Measurements from ENCODE around the gene GMPPB.
"Not testable (repeated sequence)": the region's sequence is repeated elsewhere in the genome, so short reads cannot be mapped to it uniquely, and the experiment has no call there.

GMPPB gene

DNA sequence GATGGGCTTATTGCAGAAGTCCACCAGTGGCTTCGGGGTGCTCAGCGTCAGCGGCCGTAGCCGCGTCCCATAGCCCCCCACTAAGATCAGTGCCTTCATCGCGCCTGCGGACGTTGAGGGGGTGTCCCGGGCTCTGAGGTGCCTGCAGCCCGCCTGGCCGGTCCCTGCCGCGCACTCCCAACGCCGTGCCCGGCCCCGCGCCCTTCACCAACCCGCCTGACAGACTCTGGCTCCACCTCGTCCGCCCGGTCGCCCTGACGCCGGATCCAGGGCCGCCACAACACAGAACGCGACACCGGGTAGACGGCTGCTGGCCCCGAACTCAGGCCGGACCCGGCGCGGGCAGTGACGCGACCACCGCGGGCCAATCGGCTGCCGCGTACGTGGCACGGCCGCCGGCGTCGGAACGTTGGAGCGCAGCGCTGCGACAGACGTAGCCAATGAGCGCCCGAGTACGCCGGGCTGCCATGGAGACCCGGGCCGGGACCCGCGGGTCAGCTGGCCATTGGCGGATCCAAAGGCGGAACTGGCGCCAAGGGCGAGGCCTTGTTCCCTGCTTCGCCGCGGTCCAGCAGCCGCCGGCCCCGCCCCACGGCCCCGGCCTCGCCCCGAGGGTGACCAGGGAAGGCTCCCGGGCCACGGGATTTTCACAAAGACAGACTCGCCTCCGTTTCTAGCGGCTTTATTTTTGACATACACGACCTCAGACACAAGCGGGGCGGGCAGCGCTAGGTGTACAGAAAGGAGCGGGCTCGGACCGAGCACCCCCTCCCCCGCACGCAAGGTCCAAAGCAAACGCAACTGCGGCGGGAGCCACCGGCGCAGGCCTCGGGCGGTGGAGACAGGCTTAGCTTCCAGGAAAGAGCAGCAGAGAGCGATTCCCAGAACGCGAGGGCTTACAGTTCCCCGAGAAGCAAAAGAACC lies at the start of gene GMPPB:
Gene GMPPB, minus strand, starts transcription at position 324 of the 924 bp plus-strand sequence. Its CDS starts 225 bp downstream, at position 99.
- DNase-seq, result peak; percentile 81

DNA sequence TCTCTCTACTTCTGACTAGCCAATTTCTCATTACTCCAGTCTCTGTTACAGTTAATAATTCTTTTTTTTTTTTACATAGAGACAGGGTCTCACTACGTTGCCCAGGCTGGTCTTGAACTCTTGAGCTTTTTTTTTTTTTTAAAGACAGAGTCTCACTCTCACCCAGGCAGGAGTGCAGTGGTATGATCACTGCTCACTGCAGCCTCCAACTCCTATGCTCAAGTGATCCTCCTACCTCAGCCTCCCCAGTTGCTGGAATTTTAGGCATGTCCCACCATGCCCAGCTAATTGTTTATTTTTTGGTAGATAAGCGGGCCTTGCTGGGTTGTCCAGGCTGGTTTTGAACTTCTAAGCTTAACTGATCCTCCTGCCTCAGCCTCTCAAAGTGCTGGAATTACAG lies 49.0 kb upstream of the GMPPB start:
- no peak for DNase-seq

DNA sequence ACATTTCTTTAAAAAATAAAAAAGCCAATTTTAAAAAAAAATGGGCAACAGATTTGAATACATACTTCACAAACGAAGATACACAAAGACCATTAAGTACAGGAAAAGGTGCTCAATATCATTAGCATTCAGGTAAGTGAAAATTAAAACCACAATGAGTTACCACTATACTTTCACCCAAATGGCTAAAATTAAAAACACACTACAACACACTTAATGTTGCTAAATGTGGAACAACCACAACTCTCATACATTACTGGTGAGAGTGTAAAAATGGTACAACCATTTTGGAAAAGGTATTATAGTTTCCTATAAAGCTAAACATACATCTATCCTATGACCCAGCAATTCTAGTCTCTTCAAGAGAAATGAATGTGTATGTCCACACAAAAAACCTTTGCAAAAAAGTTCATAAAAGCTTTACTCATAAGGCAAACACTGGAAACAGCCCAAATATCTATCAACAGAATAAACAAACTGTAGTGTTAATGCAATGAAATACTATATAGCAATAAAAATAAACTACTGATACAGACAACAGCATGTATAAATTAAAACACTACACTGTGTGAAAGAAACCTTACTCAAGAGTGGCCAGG lies 47.7 kb upstream of the GMPPB start:
- DNase-seq, result no peak

DNA sequence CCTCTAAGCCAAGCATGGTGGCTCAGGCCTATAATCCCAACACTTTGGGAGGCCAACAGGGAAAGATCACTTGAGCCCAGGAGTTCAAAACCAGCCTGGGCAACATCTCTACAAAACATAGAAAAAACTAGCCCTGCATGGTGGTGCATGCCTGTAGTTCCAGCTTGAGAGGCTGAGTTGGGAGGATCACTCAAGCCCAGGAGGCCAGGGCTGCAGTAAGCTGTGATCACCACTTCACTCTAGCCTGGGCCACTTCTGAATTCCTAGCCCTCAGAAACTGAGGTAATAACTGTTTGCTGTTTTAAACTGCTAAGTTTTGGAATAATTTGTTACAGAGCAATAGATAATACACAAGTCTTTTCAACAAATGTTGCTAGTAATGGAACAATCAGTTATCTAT lies 46.2 kb upstream of the GMPPB start:
- no peak for DNase-seq

DNA sequence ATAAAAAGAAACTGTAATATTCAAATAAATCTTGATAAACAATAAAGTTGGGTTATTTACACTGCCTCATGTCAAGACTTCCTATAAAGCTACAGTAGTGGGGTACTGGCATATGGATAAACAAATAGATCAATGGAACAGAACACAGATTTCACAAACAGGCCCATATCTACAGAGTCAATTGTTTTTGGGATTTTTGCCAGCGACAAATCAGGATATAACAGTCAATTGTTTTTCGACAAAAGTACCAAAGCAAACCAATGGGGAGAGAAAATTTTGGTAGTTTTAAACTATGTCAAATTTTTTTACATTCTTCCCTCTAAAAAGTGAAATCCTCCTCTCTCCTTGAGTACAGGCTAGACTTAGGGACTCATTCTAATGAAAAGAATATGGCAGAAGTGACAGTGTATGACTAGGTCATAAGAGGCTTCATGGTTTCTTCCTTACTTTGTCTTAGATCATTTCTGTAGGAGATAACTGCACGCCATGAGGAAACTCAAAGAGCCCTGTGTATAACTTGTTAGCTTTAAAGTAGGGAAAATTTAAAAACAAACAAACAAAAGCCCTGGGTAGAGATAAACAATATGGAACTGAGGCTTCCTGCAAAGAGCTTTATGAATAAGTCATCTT lies 45.6 kb upstream of the GMPPB start:
- no peak for DNase-seq

DNA sequence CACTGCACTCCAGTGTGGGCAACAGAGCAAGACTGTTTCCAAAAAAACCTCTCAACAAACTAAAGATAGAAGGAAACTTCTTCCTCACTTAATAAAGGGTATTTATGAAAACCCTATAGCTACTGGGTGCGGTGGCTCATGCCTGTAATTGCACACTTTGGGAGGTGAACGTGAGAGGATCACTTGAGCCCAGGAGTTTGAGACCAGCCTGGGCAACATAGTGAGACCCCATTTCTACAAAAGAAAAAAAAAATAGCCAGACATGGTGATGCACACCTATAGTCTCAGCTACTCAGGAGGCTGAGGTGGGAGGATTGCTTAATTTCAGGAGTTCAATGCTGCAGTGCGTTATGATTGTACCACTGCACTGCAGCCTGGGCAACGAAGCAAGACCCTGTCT lies 40.2 kb upstream of the GMPPB start:
- DNase-seq, result no peak

DNA sequence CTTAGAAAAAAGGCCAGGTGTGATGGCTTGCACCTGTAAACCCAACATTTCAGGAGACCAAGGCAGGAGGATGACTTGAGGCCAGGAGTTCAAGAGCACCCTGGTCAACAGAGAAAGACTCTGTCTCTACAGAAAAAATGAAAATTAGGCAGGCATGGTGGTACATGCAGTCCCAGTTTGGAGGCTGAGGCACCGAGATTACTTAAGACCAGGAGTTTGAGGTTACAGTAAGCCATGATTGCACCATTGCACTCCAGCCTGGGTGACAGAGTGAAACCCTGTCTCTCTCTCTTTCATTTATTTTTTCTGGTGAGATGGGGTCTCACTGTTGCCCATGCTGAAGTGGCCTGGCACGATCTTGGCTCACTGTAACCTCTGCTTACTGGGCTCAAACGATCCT lies 37.9 kb upstream of the GMPPB start:
- DNase-seq, result no peak

DNA sequence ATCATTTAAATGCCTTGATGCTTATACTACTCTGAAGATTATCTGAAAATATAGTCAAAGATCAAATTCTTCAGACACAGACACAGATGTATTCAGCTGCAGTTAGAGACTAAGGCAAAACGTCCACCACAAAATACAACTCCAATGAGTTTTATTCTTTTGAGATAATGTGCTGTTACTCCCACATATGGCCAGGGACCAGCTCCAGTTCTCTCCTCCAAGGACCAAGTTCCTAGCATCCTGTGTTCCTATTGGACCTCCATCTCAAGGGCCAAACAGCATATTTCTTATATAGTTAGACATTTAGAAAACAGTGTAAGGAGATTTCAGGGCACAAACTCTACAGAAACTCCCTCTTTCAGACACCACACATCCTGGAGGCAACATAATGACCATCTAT lies 35.5 kb upstream of the GMPPB start:
- DNase-seq, result no peak

DNA sequence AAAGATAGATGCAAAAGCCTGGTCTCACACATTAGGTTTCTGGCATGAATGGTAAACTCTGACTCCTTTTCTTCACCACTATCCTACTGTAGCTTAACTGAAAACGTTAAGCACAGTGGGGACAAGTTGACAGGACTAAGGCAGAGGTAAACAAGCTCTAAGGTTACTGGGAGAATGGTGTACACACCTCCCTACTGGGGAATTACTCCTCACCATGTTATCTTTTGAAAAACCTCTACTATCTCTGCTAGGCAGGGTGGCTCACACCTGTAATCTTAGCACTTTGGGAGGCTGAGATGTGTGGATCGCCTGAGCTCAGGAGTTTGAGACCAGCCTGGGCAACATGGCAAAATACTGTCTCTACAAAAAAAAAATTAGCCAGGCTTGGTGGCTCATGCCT lies 33.4 kb upstream of the GMPPB start:
- no peak for DNase-seq

DNA sequence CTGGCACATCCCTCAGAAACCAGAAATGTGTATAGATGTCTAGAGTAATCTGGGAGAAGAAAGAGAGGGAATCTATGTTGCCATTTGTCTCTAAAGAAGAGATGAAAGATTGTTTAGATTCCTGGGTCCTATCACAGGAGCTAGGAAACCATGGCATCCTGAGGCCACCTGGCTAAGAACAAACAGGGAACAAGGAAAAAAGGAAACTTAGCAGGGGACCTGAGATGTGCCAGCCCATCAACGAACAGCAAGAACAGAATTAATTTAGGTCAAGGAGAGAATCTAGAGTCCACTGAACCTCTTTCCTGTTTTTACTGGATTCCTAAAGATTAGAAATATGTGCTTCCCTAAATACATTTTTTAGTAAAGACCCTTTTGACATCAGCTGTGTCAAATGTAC lies 32.3 kb upstream of the GMPPB start:
- no peak for DNase-seq

DNA sequence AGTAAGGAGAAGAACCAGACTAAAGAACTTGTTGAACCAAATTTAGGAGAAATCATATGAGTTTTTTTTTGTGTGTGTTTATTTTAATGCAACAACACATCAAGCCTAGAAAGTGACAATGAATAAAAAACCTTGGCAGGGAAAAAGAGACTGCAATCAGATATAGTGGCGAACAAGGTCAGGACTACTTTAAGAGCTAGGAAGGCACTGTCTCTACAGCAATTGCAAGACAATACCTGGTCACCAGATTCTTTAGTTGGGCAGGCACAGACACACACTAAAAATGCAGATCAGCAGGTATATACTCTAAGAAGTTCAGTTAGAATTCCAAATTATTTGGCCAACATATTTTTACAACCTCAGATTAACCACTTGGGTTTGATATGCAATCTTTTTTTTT lies 30.8 kb upstream of the GMPPB start:
- no peak for DNase-seq

DNA sequence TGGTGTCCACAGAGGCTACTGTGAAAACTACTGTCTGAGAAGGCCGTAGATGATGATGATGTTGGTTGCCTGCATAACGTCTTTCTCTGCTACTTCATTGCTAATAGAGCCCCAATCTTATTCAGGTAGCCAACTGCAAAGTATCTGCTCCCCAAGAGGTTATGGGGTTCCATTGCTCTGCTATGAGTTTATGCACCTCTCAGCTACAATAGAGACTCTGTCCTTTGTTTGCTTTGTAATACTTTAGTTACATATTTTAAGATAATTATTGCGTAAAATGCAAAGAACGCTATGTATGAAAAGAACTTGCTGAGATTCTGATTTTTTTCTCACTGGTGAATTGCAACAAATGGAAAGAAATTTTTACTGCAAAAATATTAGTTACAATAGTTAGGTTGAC lies 27.8 kb upstream of the GMPPB start:
- DNase-seq, result no peak

DNA sequence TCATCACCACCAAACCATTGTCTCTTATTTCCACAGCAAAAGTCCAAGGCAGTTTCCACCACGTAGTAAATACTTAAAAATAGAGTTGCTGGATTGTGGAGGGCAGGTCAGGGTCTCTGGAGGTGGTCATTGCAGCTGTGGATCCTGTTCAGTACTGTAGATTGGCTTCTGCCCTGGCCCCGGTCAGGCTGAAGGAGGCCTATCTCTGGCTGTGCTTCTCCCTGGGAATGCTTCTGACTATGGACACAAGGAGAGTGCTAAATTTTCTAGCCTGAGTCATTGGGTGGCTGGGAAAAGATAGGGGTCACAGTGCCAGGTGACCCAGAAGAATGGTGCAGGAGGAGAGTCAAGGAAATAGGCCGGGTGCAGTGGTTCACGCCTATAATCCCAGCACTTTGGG lies 26.3 kb upstream of the GMPPB start:
- no peak for DNase-seq

DNA sequence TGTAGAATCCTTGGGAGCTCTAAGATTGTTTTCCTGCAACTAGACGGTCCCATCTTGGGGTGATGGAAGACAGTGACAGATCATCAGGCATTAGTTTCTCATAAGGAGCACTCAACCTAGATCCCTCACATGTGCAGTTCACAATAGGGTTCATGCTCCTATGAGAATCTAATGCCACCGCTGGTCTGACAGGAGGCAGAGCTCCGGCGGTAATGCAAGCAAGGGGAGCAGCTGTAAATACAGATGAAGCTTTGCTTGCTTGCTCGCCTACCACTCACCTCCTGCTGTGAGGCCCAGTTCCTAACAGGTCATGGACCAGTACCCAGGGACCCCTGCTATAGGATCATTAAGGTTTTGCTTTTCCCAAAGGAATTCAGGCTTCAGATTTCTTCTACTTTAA lies 25.1 kb upstream of the GMPPB start:
- DNase-seq, result not testable (repeated sequence)

DNA sequence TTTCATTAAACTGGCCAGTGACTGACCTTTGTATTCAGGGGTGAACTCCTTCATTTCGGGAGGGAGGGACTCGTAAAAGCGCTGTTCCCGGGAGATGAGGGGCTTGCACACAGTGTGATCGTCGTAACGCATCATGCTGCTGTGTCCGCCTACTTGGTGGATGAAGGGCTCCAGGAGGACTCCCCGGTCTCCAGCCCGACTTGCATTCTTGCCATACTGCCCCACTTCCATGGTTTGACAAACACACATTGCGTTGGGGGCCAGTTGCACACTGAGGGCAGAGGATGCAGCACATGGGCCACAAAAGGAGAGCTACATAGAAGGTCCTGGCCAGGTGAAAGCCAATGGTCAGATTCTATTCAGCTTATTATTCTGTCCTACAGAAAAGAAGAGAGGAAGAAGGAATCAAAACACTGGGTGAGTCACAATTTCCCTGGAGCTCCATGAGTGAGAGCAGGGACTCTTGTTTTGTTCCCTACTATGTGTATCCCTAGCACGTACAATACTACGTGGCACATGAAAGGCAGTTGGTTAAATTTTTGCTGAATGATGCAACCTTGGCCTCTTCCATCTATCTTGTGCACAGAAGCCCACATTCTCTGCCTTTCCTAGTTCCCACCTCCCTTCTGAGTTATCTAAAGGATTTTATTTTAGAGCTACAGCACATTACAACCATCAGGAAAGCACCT lies 24.2 kb upstream of the GMPPB start:
- DNase-seq, result no peak

DNA sequence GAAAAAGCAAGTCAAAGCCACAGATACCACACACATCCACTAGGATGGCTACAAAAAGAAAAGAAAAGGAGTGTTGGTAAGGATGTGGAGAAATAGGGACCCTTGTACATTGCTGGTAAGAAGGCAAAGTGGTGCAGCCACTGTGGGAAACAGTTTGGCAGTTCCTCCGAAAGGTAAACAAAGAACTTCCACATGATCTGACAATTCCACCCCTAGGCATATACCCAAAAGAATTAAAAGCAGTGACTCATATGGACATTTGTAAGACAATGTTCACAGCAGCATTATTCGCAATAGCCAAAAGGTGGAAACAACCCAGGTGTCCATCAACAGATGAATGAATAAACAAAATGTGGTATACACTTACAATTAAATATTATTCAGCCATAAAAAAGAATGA lies 22.2 kb upstream of the GMPPB start:
- no peak for DNase-seq

DNA sequence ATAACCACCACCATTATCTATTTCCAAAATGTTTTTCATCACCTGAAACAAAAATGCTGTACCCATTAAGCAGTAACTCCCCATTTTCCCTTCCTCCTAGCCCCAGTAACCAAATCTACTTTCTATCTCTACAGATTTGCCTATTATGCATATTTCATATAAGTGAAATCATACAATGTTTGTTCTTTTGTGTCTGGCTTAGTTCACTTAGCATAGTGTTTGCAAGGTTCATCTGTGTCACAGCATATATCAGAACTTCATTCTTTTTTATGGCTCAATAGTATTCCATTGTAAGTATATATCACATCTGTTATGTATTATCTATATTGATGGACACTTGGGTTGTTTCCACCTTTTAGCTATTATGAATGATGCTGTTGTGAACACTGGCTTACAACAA lies 16.7 kb upstream of the GMPPB start:
- DNase-seq, result no peak

DNA sequence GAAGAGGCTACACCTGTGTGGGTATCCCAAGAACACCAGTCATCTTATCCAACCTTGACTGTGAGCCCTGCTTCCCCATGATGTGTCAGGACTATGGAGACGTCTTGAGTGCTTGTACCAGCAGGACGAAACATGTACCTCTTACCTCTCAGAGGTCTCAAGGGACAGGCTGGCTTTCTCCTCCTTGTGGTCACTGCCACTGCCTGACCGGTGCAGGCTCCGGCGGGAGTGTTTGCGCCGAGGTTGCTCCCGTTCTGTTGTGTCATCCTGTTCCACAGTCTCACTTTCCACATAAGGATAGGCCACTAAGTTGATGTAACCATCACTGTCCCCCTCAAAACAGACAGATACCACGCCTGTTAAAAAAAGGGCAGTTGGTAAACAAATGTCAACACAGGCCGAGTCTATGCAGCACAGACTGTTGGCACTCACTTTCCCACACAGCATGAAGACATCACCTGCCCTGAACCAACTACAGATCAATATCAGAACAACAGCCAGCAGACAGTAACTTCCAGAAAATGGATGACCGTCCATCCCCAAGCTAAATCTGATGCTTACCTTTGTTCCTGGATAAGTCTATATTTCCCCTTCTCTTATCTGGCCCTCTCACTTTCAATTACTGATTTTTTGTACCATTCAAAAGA lies 14.4 kb upstream of the GMPPB start:
- no peak for DNase-seq

DNA sequence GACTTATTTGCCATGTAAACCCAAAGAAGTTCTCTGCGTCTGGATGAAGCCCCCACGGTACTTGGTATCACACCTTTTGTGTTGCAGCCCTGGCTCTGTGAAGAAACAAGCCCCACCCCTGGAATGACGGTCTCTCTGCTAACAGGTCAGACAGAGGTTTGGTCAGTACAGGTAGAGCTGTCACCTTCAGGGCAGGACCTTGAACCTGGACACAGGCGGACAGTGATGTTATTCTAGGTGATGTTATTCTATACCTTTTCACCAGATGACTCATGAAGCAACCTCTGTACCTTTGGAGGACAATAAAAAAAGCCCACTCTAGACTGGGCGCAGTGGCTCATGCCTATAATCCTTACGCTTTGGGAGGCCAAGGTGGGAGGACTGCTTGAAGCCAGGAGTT lies 11.0 kb upstream of the GMPPB start:
- DNase-seq, result no peak

DNA sequence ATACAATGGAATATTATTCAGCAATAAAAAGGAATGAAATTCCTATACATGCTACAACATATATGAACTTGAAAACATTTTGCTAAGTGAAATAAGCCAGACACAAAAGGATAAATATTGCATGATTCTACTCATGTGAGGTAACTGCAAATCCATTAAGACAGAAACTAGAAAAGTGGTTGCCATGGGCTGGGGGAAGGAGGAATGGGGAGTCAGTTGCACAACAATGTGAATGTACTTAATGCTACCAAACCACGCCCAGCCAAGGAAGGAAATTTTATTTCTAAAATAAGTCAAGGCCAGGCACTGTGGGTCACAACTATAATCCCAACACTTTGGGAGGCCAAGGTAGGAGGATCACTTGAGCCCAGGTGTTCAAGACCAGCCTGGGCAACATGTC lies 9.8 kb upstream of the GMPPB start:
- DNase-seq, result no peak

DNA sequence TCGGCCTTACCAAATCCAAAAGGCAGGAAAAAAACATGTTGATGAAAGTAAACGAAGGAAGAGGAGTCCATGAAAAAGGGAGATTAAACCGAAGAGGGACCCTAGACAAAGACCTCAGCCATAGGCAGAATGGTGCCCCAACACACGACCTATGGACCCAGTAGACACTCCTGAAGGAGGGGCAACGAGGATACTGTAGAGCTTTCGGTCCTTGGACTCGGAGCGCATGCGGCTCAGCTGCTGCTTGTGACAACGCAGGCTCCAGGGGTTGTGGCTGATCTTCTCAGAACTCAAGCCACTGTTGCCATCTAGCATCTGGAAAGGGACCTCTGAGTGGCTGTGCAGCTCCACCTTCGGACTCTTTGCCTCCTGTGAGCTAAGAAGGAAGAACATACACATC lies 8.8 kb upstream of the GMPPB start:
- DNase-seq, result no peak

DNA sequence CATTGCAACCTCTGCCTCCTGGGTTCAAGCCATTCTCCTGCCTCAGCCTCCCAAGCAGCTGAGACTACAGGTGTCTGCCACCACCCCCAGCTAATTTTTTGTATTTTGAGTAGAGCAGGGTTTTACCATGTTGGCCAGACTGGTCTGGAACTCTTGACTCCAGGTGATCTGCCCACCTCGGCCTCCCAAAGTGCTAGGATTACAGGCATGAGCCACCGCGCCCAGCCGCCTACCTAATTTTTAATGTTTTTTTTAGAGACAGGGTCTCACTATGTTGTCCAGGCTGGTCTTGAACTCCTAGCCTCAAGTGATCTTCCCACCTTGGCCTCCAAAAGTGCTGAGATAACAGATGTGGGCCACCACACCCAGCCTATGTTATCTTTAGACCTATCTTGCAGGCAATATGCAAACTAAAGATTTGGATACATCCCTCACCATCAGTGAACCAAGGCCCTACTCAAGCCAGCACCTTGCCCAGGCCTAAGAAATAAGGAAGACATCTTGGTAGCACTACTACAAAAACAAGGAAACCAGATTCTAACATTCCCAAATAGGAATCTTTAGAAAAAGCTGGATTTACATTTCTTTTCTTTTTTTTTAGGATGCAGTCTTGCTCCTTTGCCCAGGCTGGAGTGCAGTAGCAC lies 6.3 kb upstream of the GMPPB start:
- DNase-seq, result no peak

All from cortex of kidney (tissue), 1 donor.